NCI-H146 treated with DMSO at 0.1 percent for 48 hours (cell line): ENCODE results near the gene FKBP5.
"Not testable (repeated sequence)": the region's sequence is repeated elsewhere in the genome, so short reads cannot be mapped to it uniquely, and the experiment has no call there.

Experiments used
- DNase-seq: peaks from one replicate; lab custom pipeline; 2025; ENCODE audit not compliant: unreplicated experiment; lab: John Stamatoyannopoulos, UW

FKBP5 gene

GRCh38 chr6:35550437-35550836 is 138.3 kb downstream of the FKBP5 start:
- DNase-seq, result no peak

DNA sequence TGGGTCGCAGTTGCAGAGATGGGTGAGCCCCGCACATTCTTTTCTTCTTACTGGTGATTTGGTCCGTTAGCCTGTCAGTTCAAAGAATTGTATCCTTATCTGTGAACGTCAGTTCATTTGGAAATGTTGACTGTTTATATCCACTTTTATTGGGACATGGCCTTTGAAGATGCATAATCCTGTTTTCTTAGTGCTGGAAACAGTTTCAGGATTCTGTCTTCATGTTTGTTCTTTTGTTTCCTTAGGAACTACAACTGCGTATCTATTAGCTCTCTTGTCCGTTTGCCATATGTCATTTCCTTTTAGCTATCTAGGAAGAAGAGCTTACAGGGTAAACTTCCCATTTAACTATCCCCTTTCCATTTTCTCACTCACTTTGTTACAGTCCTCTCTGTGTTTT is 141.0 kb downstream of the FKBP5 start:
- DNase-seq, result no peak

- DNase-seq, result peak; percentile 20
Observed at GRCh38 chr6:35544769-35545361, 143.8 kb downstream of the FKBP5 start.

DNA sequence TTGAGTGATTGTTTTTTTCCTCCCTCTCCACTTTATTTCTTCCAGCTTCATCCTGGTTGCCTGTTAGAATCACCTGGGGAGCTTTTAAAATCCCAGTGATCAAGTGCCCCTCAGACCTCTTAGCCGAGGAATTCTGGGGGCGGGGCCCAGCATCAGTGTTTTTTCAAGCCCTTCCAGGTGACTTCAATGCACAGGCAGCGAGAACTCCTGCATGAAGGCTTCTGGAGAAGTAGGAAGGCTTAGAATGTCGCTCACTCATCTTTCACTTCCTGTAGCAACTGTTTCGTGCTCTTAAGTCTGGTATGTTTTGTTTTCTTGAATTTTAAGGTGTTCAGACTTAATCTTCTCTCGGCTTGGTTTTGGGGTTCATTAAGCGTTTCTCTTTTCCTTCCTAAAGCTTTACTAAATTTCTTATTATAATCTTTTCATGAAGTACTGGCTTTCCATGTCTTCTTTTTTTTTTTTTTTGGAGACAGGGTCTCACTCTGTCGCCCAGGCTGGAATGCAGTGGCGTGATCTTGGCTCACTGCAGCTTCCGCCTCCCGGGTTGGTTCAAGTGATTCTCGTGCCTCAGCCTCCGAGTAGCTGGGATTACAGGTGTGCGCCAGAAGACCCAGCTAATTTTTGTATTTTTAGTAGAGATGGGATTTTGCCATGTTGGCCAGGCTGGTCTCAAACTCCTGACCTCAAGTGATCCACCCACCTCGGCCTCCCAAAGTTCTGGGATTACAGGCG is 145.1 kb downstream of the FKBP5 start:
- DNase-seq, result no peak

- DNase-seq, result no peak
Observed at GRCh38 chr6:35541836-35542235, 146.9 kb downstream of the FKBP5 start.

GRCh38 chr6:35539223-35539622 is 149.5 kb downstream of the FKBP5 start:
- no peak for DNase-seq

GRCh38 chr6:35535847-35536246 is 152.9 kb downstream of the FKBP5 start:
- DNase-seq, result not testable (repeated sequence)

GRCh38 chr6:35534407-35535170 is 154.1 kb downstream of the FKBP5 start:
- DNase-seq, result no peak

GRCh38 chr6:35533981-35534380 is 154.7 kb downstream of the FKBP5 start:
- DNase-seq, result no peak

- DNase-seq, result no peak
Observed at GRCh38 chr6:35532126-35532525, 156.6 kb downstream of the FKBP5 start.

DNA sequence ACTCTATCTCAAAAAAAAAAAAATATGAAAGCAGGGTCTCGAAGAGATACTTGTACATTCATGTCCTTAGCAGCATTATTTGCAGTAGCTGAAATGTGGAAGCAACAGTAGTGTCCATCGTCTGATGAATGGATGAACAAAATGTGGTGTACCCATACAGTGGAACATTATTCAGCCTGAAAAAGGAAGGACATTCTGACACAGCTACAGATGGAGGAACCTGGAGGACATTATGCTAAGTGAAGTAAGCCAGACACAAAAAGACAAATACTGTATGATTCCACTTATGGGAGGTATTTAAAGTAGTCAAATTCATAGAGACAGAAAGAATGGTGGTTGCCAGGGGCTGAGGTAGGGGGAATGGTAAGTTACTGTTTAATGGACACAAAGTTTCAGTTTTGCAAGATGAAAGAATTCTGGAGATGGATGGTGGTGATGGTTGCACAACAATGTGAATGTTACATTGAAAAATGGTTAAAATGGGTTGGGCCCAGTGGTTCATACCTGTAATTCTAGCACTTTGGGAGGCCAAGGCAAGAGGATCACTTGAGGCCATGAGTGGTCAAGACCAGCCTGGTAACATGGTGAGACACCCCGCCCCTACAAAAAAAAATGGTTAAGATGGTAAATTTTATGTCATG is 164.2 kb downstream of the FKBP5 start:
- DNase-seq, result no peak
